AG09319 (cell line): ENCODE data around the gene DOCK10.

ENCODE experiments used
- DNase-seq: peaks from one replicate; pipeline ENCODE4 v3.0.0-alpha.2; 2010; ENCODE audit warnings: low read depth; ENCODE audit errors: extremely low read depth
- CTCF ChIP-seq: IDR thresholded peaks from 2 replicates; pipeline ENCODE4 v1.5.1; 2011; ENCODE audit warnings: low read depth, mild to moderate bottlenecking, inconsistent platforms, low read length, moderate library complexity

DOCK10 gene

GRCh38 chr2:225002039-225002655, 40.1 kb downstream of the DOCK10 start:
- no peak for DNase-seq
- TF ChIP-seq CTCF = peak; percentile 77

- TF ChIP-seq CTCF = no peak
- no peak for DNase-seq
Measured at GRCh38 chr2:224999754-225000153, 42.5 kb downstream of the DOCK10 start.

GRCh38 chr2:224999321-224999720, 42.9 kb downstream of the DOCK10 start:
- no peak for DNase-seq
- TF ChIP-seq CTCF = no peak

- no peak for TF ChIP-seq CTCF
- no peak for DNase-seq
Measured at GRCh38 chr2:224997802-224998201, 44.5 kb downstream of the DOCK10 start.

GRCh38 chr2:224995419-224995818, 46.8 kb downstream of the DOCK10 start:
- TF ChIP-seq CTCF = no peak
- no peak for DNase-seq

- TF ChIP-seq CTCF = no peak
- DNase-seq = no peak
Measured at GRCh38 chr2:224994242-224994823, 47.9 kb downstream of the DOCK10 start.

GRCh38 chr2:224990710-224991109, 51.6 kb downstream of the DOCK10 start:
- no peak for TF ChIP-seq CTCF
- DNase-seq = no peak
